Sigmoid colon (tissue), 4 donors: ENCODE data around the gene SGCD.

Experiments used
- POLR2AphosphoS5 ChIP-seq, 4 donors: sonication (generic); formaldehyde crosslinking; IDR thresholded peaks; one replicate each; pipeline ENCODE4 v1.6.1; 2017; ENCODE audit warnings: antibody characterized with exemption in 4 of 4
- TF ChIP-seq, protein P1 (sequence below), 4 experiments: fragments of 450-650 bp in 3 of 4; fragments of 200-600 bp in 1 of 4; IDR thresholded peaks; one replicate each; pipeline ENCODE4 v1.5.1; 2016 to 2019; ENCODE audit warnings: antibody characterized with exemption in 4 of 4, mild to moderate bottlenecking in 3 of 4, moderate library complexity in 2 of 4

- no peak for TF ChIP-seq POLR2AphosphoS5 (IDR thresholded peaks at IDR 0.05)
- TF ChIP-seq, protein P1, sequence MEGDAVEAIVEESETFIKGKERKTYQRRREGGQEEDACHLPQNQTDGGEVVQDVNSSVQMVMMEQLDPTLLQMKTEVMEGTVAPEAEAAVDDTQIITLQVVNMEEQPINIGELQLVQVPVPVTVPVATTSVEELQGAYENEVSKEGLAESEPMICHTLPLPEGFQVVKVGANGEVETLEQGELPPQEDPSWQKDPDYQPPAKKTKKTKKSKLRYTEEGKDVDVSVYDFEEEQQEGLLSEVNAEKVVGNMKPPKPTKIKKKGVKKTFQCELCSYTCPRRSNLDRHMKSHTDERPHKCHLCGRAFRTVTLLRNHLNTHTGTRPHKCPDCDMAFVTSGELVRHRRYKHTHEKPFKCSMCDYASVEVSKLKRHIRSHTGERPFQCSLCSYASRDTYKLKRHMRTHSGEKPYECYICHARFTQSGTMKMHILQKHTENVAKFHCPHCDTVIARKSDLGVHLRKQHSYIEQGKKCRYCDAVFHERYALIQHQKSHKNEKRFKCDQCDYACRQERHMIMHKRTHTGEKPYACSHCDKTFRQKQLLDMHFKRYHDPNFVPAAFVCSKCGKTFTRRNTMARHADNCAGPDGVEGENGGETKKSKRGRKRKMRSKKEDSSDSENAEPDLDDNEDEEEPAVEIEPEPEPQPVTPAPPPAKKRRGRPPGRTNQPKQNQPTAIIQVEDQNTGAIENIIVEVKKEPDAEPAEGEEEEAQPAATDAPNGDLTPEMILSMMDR (IDR thresholded peaks at IDR 0.05): no peak
Observed at GRCh38 chr5:156491766-156492165, 164.8 kb downstream of the SGCD start.
